Limb (tissue), 2 donors: ENCODE results near the gene SAP30BP.
"Not testable (repeated sequence)": the region's sequence is repeated elsewhere in the genome, so short reads cannot be mapped to it uniquely, and the experiment has no call there.

ENCODE experiments used
- DNase-seq, 2 donors: peaks; one replicate each; pipeline ENCODE4 v3.0.0-alpha.2; 2016; ENCODE audit errors: extremely low spot score in 2 of 2

SAP30BP gene

DNA sequence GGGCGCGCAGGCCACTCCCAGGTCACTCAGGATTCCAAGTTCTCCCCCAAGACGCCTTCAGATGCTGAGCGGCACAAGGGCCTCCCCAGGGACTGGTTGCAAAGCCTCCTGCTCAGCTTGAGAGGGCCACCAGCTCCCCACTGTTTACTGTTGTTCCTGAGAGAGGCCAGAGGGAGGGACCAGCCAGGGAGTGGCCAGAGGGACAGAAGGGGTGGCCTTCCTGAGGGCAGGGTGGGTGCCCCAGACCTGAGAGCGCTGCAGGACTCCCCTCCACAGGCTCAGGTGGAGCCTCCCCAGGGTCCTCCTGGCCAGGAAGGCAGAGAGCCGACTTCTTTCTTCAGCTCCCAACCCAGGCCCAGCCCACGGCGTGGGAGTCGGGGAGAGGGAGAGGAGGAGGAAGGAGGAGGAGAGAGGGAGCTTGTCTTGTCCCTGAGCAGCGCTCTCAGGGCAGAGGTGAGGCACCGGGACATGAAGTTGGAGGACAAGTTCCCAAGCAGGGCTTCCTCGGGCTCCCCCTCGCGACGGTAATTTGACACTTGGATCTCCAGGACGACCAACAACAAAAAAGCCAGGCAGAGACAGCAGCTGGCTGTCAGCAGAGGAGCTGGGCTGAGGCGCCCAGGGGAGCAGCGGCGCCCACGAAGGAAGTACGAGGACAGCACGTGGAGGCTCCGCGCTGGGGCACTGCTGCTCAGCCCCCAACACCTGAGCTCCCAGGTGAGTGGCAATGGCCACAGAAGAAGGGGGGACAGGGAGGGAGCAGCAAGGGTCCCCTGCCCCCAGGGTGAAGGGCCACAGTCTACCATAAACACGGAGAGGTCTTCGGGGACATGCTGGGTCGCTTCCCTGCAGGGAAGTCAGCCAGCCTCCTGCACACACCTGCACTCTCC lies 33.4 kb upstream of the SAP30BP start:
- peak; percentile 92 for DNase-seq

DNA sequence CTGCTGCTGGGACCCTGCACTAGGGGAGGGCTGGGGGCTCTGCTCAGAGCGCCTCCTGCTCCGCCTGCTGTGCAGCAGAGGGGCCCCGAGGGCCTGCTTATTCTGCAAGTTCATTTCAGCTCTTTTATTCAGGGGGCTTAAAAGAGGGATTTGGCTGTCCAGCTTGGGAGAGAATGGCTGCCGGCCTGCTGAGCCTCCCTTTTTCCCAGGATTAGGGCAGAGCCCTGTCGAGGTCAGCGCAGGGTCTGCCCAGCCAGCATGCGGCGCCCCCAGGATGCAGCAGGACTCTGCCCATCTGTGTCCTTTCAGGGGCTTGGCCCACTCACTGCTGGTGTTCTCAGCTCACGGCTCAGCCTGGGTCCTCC lies 32.8 kb upstream of the SAP30BP start:
- no peak for DNase-seq

DNA sequence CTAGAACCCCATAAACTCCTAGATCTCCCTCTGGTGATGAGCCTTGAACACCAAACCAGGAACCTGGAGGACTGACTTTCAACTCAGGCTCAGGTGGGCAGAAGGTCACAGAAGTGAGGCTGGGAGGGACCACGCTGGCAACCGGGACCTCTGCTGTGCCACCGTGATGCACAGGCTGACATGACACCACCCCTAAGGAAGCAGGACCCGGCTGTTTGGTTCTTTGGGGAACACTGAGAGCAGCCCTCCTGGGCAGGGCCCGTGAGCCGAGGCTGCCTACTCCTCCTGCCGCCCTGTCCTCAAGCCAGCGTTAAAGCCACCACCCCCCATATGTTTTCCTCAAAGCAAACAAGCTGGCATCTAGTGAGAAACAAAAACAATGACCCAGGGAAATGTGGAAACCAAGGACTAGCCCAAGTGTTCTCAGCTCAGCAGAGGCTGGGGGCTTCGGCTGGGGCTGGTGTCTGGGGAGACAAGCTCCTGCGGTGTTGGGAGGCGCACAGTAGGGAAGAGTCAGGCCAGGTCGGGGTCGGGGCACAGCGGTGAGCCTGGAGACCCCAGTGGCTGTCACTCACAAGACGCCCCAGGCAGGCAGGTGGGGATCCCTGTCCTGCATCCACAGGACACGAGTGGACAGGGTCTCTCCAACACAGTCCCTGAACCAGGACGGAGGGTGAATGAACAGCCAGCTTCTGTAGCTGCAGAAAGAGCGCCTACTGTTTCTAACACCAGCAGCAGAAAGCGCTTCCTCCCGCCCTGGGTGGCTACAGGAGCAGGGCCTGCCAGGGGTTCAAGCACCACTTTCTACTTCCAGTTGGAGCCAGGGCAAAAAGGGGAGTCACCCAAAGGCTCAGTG lies 32.2 kb upstream of the SAP30BP start:
- no peak for DNase-seq

DNA sequence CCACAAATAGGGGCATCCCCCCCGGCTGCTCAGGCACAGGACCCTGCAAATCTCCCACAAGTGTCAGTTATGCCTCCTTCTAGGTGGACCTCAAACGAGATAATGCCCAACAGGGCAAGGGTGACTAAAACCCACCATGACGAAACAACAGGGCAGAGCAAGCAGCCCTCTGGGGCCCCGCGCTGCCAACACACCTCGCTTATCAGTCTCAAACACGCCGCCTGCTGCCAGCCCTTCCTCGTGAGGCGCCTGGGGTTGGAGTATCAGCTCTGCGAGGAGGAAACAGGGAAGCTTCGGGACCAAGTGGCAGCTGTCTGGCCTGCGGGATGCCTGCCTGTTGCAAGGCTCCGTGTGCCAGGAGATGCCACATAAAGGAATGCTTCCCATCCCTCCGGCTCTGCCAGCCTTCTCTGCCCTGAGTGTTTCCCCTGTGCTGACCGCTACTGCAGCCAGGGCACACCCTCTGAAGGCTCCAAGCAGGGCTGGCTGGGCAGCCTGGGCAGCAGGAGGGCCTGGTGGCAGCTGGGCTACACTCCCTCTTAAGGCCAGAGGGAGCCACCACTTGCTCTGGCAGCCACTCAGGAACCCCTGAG lies 31.4 kb upstream of the SAP30BP start:
- DNase-seq, result no peak

DNA sequence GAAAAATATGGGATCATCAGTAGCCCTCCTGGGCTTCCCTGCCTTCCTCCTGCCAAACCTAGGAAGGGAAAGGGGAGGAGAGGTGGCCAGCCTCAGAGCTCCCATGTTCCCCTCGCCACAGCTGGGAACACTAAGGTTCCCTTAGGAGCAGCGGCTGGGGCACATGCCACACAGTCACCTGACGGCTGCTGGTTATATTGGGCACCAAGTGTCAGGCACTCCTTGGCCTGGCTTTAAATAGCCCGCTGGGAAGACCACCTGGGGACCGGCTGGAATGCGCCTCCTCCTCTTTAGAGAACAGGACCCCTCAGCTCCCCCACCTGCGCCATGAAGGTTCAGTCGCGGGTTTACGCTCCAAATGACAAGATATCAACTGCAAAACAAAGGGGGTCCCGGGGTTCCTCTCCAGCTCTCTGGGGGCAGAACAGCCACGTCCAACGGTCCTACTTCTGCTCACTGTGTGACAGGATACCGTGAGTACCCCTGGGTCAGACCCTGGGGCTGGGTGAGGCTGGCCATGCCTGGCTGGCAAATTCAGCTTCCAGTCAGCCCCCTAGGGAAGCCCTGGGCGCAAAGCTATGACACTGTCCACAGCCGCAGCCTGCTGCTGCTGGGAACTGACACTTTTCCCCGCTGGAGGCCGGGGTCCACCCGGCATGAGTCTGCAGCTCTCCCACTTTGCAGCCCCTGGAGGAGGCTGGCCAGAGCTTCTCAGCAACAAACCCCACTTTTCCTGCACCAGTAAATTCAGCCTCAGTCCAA lies 30.6 kb upstream of the SAP30BP start:
- DNase-seq, result no peak

GRCh38 chr17:75637143-75637538 lies 30.0 kb upstream of the SAP30BP start:
- DNase-seq, result no peak

DNA sequence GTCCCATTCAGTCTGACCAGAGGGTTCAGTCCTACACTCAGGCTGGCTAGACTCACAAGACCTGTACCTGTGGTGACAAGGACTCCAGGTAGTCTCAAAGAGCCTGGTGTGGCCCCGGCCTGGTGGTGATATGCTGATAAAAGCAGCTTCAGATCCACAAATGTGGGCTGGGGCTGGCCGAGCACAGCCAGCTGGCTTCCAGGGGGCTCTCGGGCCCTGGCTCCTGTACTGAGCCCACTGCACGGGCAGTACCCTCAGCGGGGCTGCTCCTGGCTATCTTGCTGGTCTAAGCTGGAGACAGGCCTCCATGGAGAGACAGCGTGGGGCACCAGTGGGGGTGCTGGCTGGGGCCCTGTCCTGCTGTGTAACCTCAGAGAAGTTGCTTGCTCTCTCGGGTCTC lies 29.6 kb upstream of the SAP30BP start:
- DNase-seq, result no peak

GRCh38 chr17:75638039-75638438 lies 29.1 kb upstream of the SAP30BP start:
- not testable (repeated sequence) for DNase-seq

DNA sequence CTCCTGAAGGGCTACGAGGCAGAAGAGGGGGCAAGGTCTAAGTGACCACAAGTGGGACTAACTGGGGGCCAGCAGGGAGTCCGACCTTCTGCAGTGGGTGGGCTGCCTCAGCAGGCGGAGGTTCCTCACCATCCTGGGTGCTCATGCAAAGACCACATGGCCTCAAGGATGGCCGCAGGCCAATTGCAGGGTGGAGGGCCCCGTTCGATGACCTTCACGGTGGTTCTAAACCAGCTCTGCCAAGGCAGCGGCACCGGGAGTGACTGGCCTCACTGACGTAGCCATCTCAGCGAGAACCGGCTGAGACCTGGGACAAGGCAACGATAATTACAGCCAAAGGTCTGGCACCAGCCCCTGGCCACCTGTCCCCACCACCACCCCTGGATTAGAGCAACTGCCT lies 28.2 kb upstream of the SAP30BP start:
- DNase-seq, result no peak

GRCh38 chr17:75639327-75639726 lies 27.8 kb upstream of the SAP30BP start:
- no peak for DNase-seq

- peak in 1 of 2 donors; percentile 33 for DNase-seq
These were observed 27.2 kb upstream of the SAP30BP start for GRCh38 chr17:75639771-75640555.

GRCh38 chr17:75640556-75641119 lies 26.5 kb upstream of the SAP30BP start:
- DNase-seq, result no peak

GRCh38 chr17:75641343-75641742 lies 25.8 kb upstream of the SAP30BP start:
- no peak for DNase-seq

DNA sequence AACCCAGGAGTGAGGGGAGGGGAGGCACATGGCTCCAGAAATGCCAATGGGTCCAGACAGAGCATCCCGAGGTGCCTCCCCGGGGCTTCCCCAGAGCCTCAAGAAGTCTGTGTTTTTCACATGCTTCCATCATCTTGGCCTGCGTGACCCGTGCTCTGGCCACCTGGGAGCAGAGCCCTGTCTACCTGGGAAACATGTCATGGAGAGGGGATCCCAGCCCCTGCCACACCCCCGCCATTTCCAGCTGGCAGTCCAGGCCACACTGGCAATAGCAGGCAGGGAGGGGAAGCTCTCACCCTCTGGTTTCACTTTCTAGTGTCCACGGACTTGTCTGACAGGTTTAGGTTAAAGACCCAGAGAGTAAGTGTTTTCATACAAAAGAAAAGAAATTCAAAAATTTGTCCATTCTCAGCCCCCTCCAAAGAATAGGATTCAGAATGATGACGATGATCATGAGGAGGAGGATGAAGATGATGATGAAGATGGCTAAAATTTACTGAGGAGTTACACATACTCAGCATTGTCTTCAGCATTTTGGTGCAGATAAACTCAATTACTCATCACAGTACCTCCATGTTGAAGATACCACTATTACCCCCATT lies 24.9 kb upstream of the SAP30BP start:
- DNase-seq, result no peak

GRCh38 chr17:75642784-75643642 lies 24.1 kb upstream of the SAP30BP start:
- DNase-seq, result no peak

- DNase-seq, result no peak
These were observed 23.5 kb upstream of the SAP30BP start for GRCh38 chr17:75643643-75644017.

GRCh38 chr17:75645501-75645888 lies 21.6 kb upstream of the SAP30BP start:
- no peak for DNase-seq

DNA sequence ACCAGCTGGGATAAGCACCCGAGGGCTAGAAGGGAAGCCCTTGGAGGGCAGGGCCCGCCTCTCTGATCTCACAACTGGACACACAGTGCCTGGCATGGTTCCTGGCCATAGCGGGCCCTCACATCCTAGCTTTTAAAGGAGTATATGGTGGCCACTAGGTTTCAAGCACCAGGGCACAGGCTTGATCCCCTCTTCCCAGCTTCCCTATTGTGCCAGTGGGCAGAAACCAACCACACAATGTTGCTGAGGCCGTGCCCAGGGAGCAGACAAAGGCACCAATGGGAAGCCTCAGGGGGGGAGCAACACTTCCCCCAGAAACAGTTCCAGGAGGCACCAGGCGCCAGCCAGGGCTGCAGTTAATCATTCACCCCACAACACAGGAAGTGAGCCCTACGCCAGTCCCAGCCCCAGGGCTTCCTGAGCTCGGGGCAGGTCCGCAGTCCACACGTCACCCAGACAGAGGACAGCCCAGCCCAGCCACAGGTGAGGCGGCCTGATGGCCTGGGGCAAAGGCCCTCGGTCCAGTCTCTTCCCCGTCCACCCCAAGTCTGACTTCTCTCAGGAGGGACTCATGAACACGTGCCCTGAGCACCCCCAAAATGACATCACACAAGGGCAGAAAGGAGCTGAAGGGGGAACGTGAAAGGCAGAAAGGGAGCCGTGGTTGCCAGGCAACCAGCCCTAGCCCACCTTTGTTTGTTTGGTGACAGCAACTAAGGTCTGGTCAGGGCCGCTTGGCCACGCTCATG lies 21.1 kb upstream of the SAP30BP start:
- DNase-seq, result no peak
